Calu3 (cell line): ENCODE results near the gene SLC5A9. TPM values are rescaled to one million over a fixed set of nuclear protein-coding genes. Genes with fewer than 3 reads are reported as not detected.

ENCODE experiments used
- BruUV-seq: library from RNA; stranded (reverse); fragments of 400-500 nt; replicated peaks from 2 replicates; lab custom pipeline; 2021; lab: Mats Ljungman, UMichigan
- CTCF ChIA-PET: fragments of 300-600 bp; sonication (Branson Sonifier 250); formaldehyde crosslinking; loops from one replicate; lab custom pipeline; 2022; ENCODE audit warnings: antibody characterized with exemption; lab: Charles Lee
- DNase-seq: peaks from one replicate; pipeline ENCODE4 v3.0.0; 2022
- H3K27ac Mint-ChIP-seq: one replicate; pipeline ENCODE4 v1.8.0; 2022; ENCODE audit warnings: mixed read lengths; ENCODE audit not compliant: unreplicated experiment
- H3K27me3 Mint-ChIP-seq: one replicate; pipeline ENCODE4 v1.8.0; 2022; ENCODE audit warnings: mixed read lengths; ENCODE audit not compliant: unreplicated experiment
- H3K36me3 Mint-ChIP-seq: one replicate; pipeline ENCODE4 v1.8.0; 2022; ENCODE audit warnings: mild to moderate bottlenecking, moderate library complexity, mixed read lengths; ENCODE audit not compliant: insufficient read depth, unreplicated experiment
- H3K4me1 Mint-ChIP-seq: one replicate; pipeline ENCODE4 v1.8.0; 2022; ENCODE audit warnings: mild to moderate bottlenecking, low read depth, mixed read lengths; ENCODE audit not compliant: unreplicated experiment
- H3K4me3 Mint-ChIP-seq: one replicate; pipeline ENCODE4 v1.8.0; 2022; ENCODE audit warnings: mild to moderate bottlenecking, low read depth, moderate library complexity, mixed read lengths; ENCODE audit not compliant: unreplicated experiment
- H3K9me3 Mint-ChIP-seq: one replicate; pipeline ENCODE4 v1.8.0; 2022; ENCODE audit warnings: low read depth, mixed read lengths; ENCODE audit not compliant: unreplicated experiment
- intact Hi-C: fragments of 100-400 bp; cut with micrococcal nuclease; formaldehyde crosslinking; loops from one replicate; pipeline ENCODE4 v1.10.0; 2022; ENCODE audit not compliant: unreplicated experiment
- total RNA-seq: library from RNA; stranded (reverse); gene quantifications from 2 replicates; pipeline ENCODE4 v1.2.3, GENCODE V29; 2022
- TF ChIP-seq, protein P1 (sequence below): fragments of 200-600 bp; IDR thresholded peaks from one replicate; pipeline ENCODE4 v1.8.0; 2022; ENCODE audit warnings: antibody characterized with exemption; ENCODE audit not compliant: unreplicated experiment

The SLC5A9 gene
- total RNA-seq, 1 experiment from 2014 or later = 0.87 TPM

DNA sequence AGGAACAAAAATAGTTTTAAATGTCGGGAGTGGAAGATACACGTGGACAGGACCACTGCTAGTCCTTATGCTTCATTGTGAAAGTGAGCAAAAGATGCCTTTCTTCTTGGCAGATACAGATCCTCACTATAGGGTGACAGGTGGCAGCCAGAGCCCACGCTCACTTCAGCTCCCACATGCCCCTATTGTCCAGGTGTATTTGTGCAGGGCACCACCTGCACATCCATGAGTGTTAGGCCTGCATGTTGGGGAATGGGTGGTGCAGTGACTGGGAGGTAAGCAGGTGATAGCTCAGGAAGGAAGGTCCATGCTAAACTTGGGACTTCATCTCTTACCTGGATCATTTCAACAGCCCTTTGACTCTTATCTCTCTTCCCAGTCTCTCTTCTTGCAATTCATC is 27.4 kb downstream of the SLC5A9 start:
- peak; percentile 17 for DNase-seq
- CTCF ChIA-PET = interaction anchor here (1.1 kb wide), 1 partner anchor 13 kb away, joined by 3 read pairs; no protein-coding TSS in a partner anchor
- Mint-ChIP-seq H3K27me3 (no peaks in the 10 kb centered on the region), H3K4me3 (no peak overlapping the region), H3K27ac (no peak overlapping the region), H3K4me1 (peaks cover 18% of the 10 kb centered on the region), H3K9me3 (no peaks in the 10 kb centered on the region), H3K36me3 (no peaks in the 10 kb centered on the region)
- no TSS peak for BruUV-seq
- intact Hi-C loops = no loop called here
- TF ChIP-seq, protein P1, sequence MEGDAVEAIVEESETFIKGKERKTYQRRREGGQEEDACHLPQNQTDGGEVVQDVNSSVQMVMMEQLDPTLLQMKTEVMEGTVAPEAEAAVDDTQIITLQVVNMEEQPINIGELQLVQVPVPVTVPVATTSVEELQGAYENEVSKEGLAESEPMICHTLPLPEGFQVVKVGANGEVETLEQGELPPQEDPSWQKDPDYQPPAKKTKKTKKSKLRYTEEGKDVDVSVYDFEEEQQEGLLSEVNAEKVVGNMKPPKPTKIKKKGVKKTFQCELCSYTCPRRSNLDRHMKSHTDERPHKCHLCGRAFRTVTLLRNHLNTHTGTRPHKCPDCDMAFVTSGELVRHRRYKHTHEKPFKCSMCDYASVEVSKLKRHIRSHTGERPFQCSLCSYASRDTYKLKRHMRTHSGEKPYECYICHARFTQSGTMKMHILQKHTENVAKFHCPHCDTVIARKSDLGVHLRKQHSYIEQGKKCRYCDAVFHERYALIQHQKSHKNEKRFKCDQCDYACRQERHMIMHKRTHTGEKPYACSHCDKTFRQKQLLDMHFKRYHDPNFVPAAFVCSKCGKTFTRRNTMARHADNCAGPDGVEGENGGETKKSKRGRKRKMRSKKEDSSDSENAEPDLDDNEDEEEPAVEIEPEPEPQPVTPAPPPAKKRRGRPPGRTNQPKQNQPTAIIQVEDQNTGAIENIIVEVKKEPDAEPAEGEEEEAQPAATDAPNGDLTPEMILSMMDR = no peak

DNA sequence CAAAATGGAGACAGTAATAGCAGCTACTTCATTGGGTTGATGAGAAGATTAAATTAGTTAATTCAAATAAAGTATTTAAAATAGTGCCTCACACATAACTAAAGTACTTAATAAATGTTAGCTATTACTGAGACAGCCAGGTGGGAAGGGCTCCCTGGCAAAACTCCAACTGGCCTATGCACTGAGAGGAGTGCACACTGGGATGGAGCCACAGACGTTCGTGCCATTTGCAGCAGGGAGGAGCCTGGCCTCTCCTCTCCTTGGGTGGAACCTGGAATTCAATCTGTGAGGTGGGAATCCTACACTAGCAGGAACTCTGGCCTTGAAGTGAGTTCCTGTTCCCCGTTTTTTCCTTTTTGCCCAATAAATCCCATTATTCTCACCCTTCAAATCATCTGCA is 28.1 kb downstream of the SLC5A9 start:
- TF ChIP-seq, protein P1 = no peak
- H3K4me1 Mint-ChIP-seq = peaks cover 18% of the 10 kb centered on the region
- H3K36me3 Mint-ChIP-seq = no peaks in the 10 kb centered on the region
- CTCF ChIA-PET = interaction anchor here (0.7 to 1.1 kb wide), 2 partner anchors 12 to 512 kb away, joined by 3 read pairs; no protein-coding TSS in a partner anchor
- no peak overlapping the region for H3K27ac Mint-ChIP-seq
- H3K9me3 Mint-ChIP-seq = no peaks in the 10 kb centered on the region
- peak; percentile 8 for DNase-seq
- H3K4me3 Mint-ChIP-seq = no peak overlapping the region
- no peaks in the 10 kb centered on the region for H3K27me3 Mint-ChIP-seq
- intact Hi-C loops = no loop called here
- BruUV-seq = no TSS peak

DNA sequence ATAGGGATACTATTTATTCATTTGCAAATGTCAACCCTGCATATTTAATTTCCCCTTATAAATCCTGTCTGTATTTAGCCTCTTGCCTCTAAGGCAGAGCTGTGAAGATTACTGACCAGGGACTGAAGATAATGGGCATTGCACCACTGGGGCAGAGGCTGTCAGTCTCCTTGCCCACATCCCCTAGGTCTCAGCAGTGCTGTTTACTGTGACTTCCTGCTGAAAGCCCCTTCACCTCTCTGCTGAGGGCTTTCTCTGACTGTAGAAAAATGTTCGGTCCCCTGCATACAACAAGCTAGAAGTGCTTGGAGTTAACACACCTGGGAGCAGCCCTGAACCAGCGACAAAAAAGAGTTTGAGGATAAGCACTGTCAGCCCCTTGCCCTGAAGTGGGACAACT is 28.8 kb downstream of the SLC5A9 start:
- Mint-ChIP-seq H3K27me3 (no peaks in the 10 kb centered on the region), H3K27ac (no peak overlapping the region), H3K36me3 (no peaks in the 10 kb centered on the region), H3K4me1 (peaks cover 16% of the 10 kb centered on the region), H3K9me3 (no peaks in the 10 kb centered on the region), H3K4me3 (no peak overlapping the region)
- CTCF ChIA-PET = interaction anchor here (0.7 kb wide), 1 partner anchor 511 kb away, joined by 3 read pairs; no protein-coding TSS in a partner anchor
- TF ChIP-seq, protein P1 = no peak
- intact Hi-C loops = no loop called here
- DNase-seq = no peak
- no TSS peak for BruUV-seq

DNA sequence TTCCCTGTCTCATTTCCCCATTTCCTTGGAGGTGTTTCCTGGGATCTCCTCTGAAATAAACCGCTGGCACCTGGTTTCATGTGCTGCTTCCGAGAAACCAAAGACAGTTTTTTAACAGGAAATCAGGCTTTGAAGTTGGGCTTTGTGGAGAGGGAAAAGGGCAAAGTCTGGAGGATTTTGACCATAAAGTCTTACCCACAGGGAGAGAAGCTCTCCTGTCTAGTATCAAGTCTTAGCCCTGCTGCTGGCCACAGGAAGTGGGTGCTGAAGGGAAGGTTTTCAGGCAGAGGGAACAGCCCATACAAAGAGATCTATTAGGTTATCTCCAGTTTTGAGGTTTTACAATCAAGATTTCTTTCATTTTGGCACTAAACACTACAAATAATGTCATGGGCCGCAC is 29.3 kb downstream of the SLC5A9 start:
- H3K4me3 Mint-ChIP-seq = no peak overlapping the region
- no TSS peak for BruUV-seq
- H3K36me3 Mint-ChIP-seq = no peaks in the 10 kb centered on the region
- peaks cover 11% of the 10 kb centered on the region for H3K4me1 Mint-ChIP-seq
- no peak for DNase-seq
- TF ChIP-seq, protein P1 = no peak
- CTCF ChIA-PET = no interaction called here
- H3K27ac Mint-ChIP-seq = no peak overlapping the region
- H3K9me3 Mint-ChIP-seq = no peaks in the 10 kb centered on the region
- intact Hi-C loops = no loop called here
- no peaks in the 10 kb centered on the region for H3K27me3 Mint-ChIP-seq
